ENCODE data around the gene KLHL3.

Gene KLHL3

DNA sequence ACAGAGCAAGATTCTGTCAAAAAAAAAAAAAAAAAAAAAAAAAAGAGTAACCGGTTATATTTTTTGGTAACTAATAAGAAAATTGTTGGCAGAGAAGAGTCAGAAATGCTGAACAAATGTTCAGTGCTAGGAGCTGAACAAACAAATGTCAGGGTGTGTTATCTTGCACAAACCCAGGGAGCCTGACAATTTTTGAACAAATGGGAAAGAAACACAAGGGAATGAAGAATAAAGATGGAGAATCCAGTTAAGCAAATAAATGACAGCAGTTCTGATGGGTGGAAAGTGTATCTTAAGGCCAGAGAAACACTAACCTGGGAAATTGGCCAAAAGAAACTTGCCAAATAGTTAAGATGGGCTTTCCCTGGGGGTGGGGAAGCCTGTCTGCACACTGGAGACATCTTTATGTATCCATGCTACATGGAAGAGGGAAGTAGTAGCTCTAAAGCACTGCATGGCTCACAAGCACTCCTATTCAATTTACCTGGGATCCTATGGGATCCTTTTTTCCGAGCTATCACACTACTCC lies 23.7 kb downstream of the KLHL3 start:
- DNase-seq = no peak
- no peaks in the 10 kb centered on the region for H3K27me3 ChIP-seq (replicated peaks in 2 of 5; ENCODE audit: control insufficient read depth in 4 of 5, insufficient read depth in 5 of 5, low read length in 4 of 5)
- peaks cover 0 to 26% (median 4%) of the 10 kb centered on the region in 4 experiments for H3K36me3 ChIP-seq (ENCODE audit: control insufficient read depth in 4 of 4, insufficient read depth in 4 of 4, low read length in 3 of 4)
- POLR2A ChIA-PET = no interaction called here
- no peak overlapping the region for H3K27ac ChIP-seq (ENCODE audit: insufficient read depth in 1 of 2, low read depth in 1 of 2, low read length in 2 of 2, poor library complexity in 1 of 2, severe bottlenecking in 2 of 2)
- peaks cover 0 to 9% (median 2%) of the 10 kb centered on the region in 5 experiments for H3K9me3 ChIP-seq (ENCODE audit: control extremely low read depth in 1 of 5, control insufficient read depth in 4 of 5, insufficient read depth in 2 of 5, low read depth in 1 of 5, low read length in 4 of 5)
- no CpG with 5 or more reads among the region's 2 CpGs for WGBS (ENCODE audit: insufficient coverage)
- peaks cover 0 to 9% (median 5%) of the 10 kb centered on the region in 4 experiments for H3K4me1 ChIP-seq (ENCODE audit: control extremely low read depth in 1 of 4, control insufficient read depth in 4 of 4, insufficient read depth in 4 of 4, low read length in 3 of 4)
- CTCF ChIA-PET = interaction anchor here (1.1 to 1.3 kb wide), 3 partner anchors 9 to 17 kb away, joined by 3 to 4 read pairs (median 3); no protein-coding TSS in a partner anchor
- H3K4me3 ChIP-seq (ENCODE audit: control insufficient read depth in 1 of 7, extremely low read depth in 1 of 7, insufficient read depth in 4 of 7, low read depth in 2 of 7, low read length in 6 of 7) = no peak overlapping the region

DNA sequence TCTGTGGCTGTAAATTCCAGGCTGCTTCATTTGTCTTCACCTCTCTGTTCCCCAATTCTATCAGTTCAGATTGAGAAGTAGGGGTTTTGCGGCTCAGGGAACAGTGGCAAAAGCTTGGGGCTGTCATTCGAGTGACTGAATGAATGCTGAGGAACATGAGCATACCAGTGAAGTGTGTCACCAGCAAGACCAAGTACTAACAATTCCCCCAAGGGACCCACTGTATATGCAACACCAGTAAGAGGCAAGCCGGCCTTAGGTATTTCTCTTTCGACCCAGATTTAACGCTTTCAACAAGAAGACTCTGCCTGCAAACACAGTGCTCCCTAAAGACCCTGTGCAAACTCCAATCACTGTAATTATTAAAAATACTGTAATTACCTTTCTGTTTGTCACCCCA lies 25.8 kb downstream of the KLHL3 start:
- WGBS (ENCODE audit: insufficient coverage) = 100% methylated on average over 3 of the region's 5 CpGs
- DNase-seq = no peak
- ChIA-PET CTCF (interaction anchor here (1.2 to 1.6 kb wide), 4 partner anchors 11 to 50 kb away, joined by 3 to 5 read pairs (median 3); no protein-coding TSS in a partner anchor), POLR2A (no interaction called here)
- Histone ChIP-seq H3K4me1 (ENCODE audit: control extremely low read depth in 1 of 4, control insufficient read depth in 4 of 4, insufficient read depth in 4 of 4, low read length in 3 of 4) (peaks cover 0 to 5% (median 3%) of the 10 kb centered on the region in 4 experiments), H3K9me3 (ENCODE audit: control extremely low read depth in 1 of 5, control insufficient read depth in 4 of 5, insufficient read depth in 2 of 5, low read depth in 1 of 5, low read length in 4 of 5) (peaks cover 0 to 9% (median 2%) of the 10 kb centered on the region in 5 experiments), H3K36me3 (ENCODE audit: control insufficient read depth in 4 of 4, insufficient read depth in 4 of 4, low read length in 3 of 4) (peaks cover 0 to 33% (median 3%) of the 10 kb centered on the region in 4 experiments), H3K27ac (ENCODE audit: insufficient read depth in 1 of 2, low read depth in 1 of 2, low read length in 2 of 2, poor library complexity in 1 of 2, severe bottlenecking in 2 of 2) (no peak overlapping the region), H3K4me3 (ENCODE audit: control insufficient read depth in 1 of 7, extremely low read depth in 1 of 7, insufficient read depth in 4 of 7, low read depth in 2 of 7, low read length in 6 of 7) (no peak overlapping the region), H3K27me3 (replicated peaks in 2 of 5; ENCODE audit: control insufficient read depth in 4 of 5, insufficient read depth in 5 of 5, low read length in 4 of 5) (no peaks in the 10 kb centered on the region)

DNA sequence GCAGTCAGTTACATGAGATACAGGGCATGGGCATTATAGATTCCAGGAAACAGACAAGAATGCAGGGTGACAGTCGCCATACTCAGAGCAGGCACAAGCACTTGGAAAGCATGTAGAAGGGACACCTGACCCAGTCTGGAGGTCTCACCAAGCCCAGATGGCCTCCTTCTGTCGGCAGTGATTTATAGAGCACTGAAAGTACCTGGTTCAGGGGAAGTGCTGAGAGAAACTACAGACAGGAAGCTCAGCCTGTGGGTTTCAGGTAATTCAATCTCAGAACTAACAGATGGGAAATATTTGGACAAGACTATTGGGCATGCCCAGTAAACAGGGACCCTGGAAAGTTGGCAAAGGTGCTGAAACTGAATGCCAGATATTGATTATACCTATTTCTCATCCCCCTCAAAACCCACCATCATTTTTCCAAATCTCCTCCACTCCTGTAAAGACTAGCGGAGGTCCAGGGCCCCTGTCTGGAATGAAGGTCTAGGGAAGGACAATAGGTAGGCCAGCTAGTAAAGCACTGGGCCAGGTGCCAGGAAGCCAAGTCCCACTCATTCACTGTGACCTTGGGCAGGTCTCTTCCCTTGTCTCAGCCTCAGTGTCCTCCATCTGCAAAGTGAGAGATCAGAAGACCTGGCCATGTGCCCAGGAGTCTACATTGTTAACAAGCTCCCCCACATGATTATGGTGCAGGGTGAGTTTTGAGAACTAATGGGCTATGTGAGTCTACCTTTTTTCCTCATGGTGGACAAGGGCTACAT lies 26.9 kb downstream of the KLHL3 start:
- peaks cover 0 to 9% (median 2%) of the 10 kb centered on the region in 5 experiments for H3K9me3 ChIP-seq (ENCODE audit: control extremely low read depth in 1 of 5, control insufficient read depth in 4 of 5, insufficient read depth in 2 of 5, low read depth in 1 of 5, low read length in 4 of 5)
- POLR2A ChIA-PET = no interaction called here
- H3K36me3 ChIP-seq (ENCODE audit: control insufficient read depth in 4 of 4, insufficient read depth in 4 of 4, low read length in 3 of 4) = peaks cover 0 to 31% (median 4%) of the 10 kb centered on the region in 4 experiments
- CTCF ChIA-PET = interaction anchor here (1.0 to 1.5 kb wide), 3 partner anchors 10 to 49 kb away, joined by 3 read pairs; no protein-coding TSS in a partner anchor
- no peaks in the 10 kb centered on the region for H3K4me1 ChIP-seq (ENCODE audit: control extremely low read depth in 1 of 4, control insufficient read depth in 4 of 4, insufficient read depth in 4 of 4, low read length in 3 of 4)
- no peak for DNase-seq
- WGBS (ENCODE audit: insufficient coverage) = 88% methylated on average over 1 of the region's 3 CpGs
- no peak overlapping the region for H3K4me3 ChIP-seq (ENCODE audit: control insufficient read depth in 1 of 7, extremely low read depth in 1 of 7, insufficient read depth in 4 of 7, low read depth in 2 of 7, low read length in 6 of 7)
- no peaks in the 10 kb centered on the region for H3K27me3 ChIP-seq (replicated peaks in 2 of 5; ENCODE audit: control insufficient read depth in 4 of 5, insufficient read depth in 5 of 5, low read length in 4 of 5)
- no peak overlapping the region for H3K27ac ChIP-seq (ENCODE audit: insufficient read depth in 1 of 2, low read depth in 1 of 2, low read length in 2 of 2, poor library complexity in 1 of 2, severe bottlenecking in 2 of 2)

DNA sequence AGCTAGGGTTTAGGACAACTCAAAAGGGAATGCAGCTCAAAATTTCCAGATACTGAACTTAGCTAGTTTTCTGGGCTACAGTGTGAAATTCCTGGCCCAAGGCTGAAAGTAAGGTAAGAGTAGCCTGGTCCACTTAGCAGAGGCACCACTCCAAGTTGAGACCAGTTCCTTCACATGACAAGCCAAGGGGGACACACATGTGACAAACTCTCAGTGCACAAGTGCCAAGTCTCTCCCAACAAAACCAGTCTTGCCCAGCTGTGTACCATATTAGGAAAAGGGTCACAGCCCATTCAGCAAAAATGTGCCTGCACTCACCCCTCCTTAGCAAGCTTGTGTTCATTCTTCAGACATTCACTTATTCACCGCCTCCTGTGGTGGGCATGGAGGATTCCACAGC lies 27.8 kb downstream of the KLHL3 start:
- H3K27ac ChIP-seq (ENCODE audit: insufficient read depth in 1 of 2, low read depth in 1 of 2, low read length in 2 of 2, poor library complexity in 1 of 2, severe bottlenecking in 2 of 2) = no peak overlapping the region
- no peak overlapping the region for H3K4me3 ChIP-seq (ENCODE audit: control insufficient read depth in 1 of 7, extremely low read depth in 1 of 7, insufficient read depth in 4 of 7, low read depth in 2 of 7, low read length in 6 of 7)
- 100% methylated on average over 1 of the region's 1 CpG for WGBS (ENCODE audit: insufficient coverage)
- peaks cover 0 to 6% (median under 1%) of the 10 kb centered on the region in 5 experiments for H3K9me3 ChIP-seq (ENCODE audit: control extremely low read depth in 1 of 5, control insufficient read depth in 4 of 5, insufficient read depth in 2 of 5, low read depth in 1 of 5, low read length in 4 of 5)
- DNase-seq = no peak
- H3K4me1 ChIP-seq (ENCODE audit: control extremely low read depth in 1 of 4, control insufficient read depth in 4 of 4, insufficient read depth in 4 of 4, low read length in 3 of 4) = no peaks in the 10 kb centered on the region
- peaks cover 0 to 31% (median 5%) of the 10 kb centered on the region in 4 experiments for H3K36me3 ChIP-seq (ENCODE audit: control insufficient read depth in 4 of 4, insufficient read depth in 4 of 4, low read length in 3 of 4)
- no peaks in the 10 kb centered on the region for H3K27me3 ChIP-seq (replicated peaks in 2 of 5; ENCODE audit: control insufficient read depth in 4 of 5, insufficient read depth in 5 of 5, low read length in 4 of 5)
- POLR2A ChIA-PET = no interaction called here
- CTCF ChIA-PET = interaction anchor here (1.2 kb wide), 2 partner anchors 9 to 35 kb away, joined by 3 read pairs; no protein-coding TSS in a partner anchor

DNA sequence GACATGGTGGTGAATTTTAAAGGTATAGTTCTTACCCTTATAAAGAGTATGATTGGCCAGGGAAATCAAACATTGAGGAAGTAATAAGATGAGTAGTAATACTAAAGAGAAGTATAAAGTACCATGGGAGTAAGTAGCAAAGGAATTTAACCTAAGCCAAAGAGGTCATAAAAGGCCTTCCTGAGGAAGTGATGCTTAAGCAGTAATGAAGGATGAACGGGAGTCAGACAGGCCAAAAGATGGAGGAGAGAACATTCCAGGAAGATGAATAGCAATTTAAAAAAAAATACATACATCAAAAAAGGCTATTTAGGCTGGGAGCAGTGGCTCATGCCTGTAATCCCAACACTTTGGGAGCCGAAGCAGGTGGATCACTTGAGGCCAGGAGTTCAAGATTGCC lies 29.0 kb downstream of the KLHL3 start:
- WGBS (ENCODE audit: insufficient coverage) = no CpG with 5 or more reads among the region's 2 CpGs
- CTCF ChIA-PET = interaction anchor here (1.4 kb wide), 1 partner anchor 46 kb away, joined by 4 read pairs; no protein-coding TSS in a partner anchor
- Histone ChIP-seq H3K9me3 (ENCODE audit: control extremely low read depth in 1 of 5, control insufficient read depth in 4 of 5, insufficient read depth in 2 of 5, low read depth in 1 of 5, low read length in 4 of 5) (no peaks in the 10 kb centered on the region), H3K4me3 (ENCODE audit: control insufficient read depth in 1 of 7, extremely low read depth in 1 of 7, insufficient read depth in 4 of 7, low read depth in 2 of 7, low read length in 6 of 7) (no peak overlapping the region), H3K27ac (ENCODE audit: insufficient read depth in 1 of 2, low read depth in 1 of 2, low read length in 2 of 2, poor library complexity in 1 of 2, severe bottlenecking in 2 of 2) (no peak overlapping the region), H3K36me3 (ENCODE audit: control insufficient read depth in 4 of 4, insufficient read depth in 4 of 4, low read length in 3 of 4) (peaks cover 0 to 28% (median 6%) of the 10 kb centered on the region in 4 experiments), H3K27me3 (replicated peaks in 2 of 5; ENCODE audit: control insufficient read depth in 4 of 5, insufficient read depth in 5 of 5, low read length in 4 of 5) (no peaks in the 10 kb centered on the region), H3K4me1 (ENCODE audit: control extremely low read depth in 1 of 4, control insufficient read depth in 4 of 4, insufficient read depth in 4 of 4, low read length in 3 of 4) (no peaks in the 10 kb centered on the region)
- POLR2A ChIA-PET = no interaction called here
- no peak for DNase-seq

DNA sequence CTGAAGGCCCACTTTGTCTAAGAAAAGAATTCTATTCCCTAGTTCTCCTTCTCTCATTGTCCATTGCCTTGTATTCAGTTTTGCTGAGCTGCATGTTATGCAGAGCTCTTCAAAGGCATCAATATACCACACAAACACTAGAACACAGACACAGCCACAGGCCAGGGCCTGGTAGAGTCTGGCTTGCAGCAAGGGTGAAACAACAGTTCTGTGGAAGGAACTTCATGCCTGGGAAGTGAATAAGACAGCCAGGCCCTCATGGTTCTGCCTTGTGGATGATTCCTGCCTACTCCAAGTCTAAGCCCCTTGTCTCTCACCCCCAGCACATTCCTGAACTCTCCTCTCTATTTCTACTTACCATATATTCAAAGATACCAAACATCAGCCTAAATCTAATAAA lies 30.8 kb downstream of the KLHL3 start:
- ChIA-PET CTCF (no interaction called here), POLR2A (no interaction called here)
- Histone ChIP-seq H3K9me3 (ENCODE audit: control extremely low read depth in 1 of 5, control insufficient read depth in 4 of 5, insufficient read depth in 2 of 5, low read depth in 1 of 5, low read length in 4 of 5) (no peaks in the 10 kb centered on the region), H3K27me3 (replicated peaks in 2 of 5; ENCODE audit: control insufficient read depth in 4 of 5, insufficient read depth in 5 of 5, low read length in 4 of 5) (no peaks in the 10 kb centered on the region), H3K4me1 (ENCODE audit: control extremely low read depth in 1 of 4, control insufficient read depth in 4 of 4, insufficient read depth in 4 of 4, low read length in 3 of 4) (peaks cover 0 to 8% (median under 1%) of the 10 kb centered on the region in 4 experiments), H3K36me3 (ENCODE audit: control insufficient read depth in 4 of 4, insufficient read depth in 4 of 4, low read length in 3 of 4) (peaks cover 0 to 28% (median 6%) of the 10 kb centered on the region in 4 experiments), H3K27ac (ENCODE audit: insufficient read depth in 1 of 2, low read depth in 1 of 2, low read length in 2 of 2, poor library complexity in 1 of 2, severe bottlenecking in 2 of 2) (no peak overlapping the region), H3K4me3 (ENCODE audit: control insufficient read depth in 1 of 7, extremely low read depth in 1 of 7, insufficient read depth in 4 of 7, low read depth in 2 of 7, low read length in 6 of 7) (no peak overlapping the region)
- no peak for DNase-seq

DNA sequence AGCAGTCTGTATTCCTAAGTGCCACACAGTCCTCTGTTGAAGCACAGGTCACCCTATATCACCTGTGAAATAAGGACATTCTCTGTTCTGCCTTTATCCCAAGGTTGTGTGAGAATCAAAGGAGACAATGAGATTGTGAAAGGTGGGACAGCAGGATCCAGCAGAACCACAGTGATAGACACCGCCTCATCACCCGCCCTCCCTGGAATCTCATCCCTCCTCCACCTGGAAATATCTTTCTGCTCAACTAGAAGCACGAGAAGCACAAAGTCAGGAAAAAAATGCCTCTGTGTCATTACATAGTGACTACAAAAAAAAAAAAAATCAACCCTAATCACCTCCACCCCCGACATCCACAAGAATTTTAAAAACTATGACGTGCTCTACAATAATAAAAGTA lies 32.3 kb downstream of the KLHL3 start:
- CTCF ChIA-PET = no interaction called here
- H3K27me3 ChIP-seq (replicated peaks in 2 of 5; ENCODE audit: control insufficient read depth in 4 of 5, insufficient read depth in 5 of 5, low read length in 4 of 5) = no peaks in the 10 kb centered on the region

More for the DNA sequence above, 32.3 kb downstream of the KLHL3 start:
- Histone ChIP-seq H3K4me1 (ENCODE audit: control extremely low read depth in 1 of 4, control insufficient read depth in 4 of 4, insufficient read depth in 4 of 4, low read length in 3 of 4) (peaks cover 0 to 22% (median 7%) of the 10 kb centered on the region in 4 experiments), H3K4me3 (ENCODE audit: control insufficient read depth in 1 of 7, extremely low read depth in 1 of 7, insufficient read depth in 4 of 7, low read depth in 2 of 7, low read length in 6 of 7) (no peak overlapping the region), H3K27ac (ENCODE audit: insufficient read depth in 1 of 2, low read depth in 1 of 2, low read length in 2 of 2, poor library complexity in 1 of 2, severe bottlenecking in 2 of 2) (no peak overlapping the region), H3K9me3 (ENCODE audit: control extremely low read depth in 1 of 5, control insufficient read depth in 4 of 5, insufficient read depth in 2 of 5, low read depth in 1 of 5, low read length in 4 of 5) (no peaks in the 10 kb centered on the region), H3K36me3 (ENCODE audit: control insufficient read depth in 4 of 4, insufficient read depth in 4 of 4, low read length in 3 of 4) (peaks cover 0 to 17% (median 5%) of the 10 kb centered on the region in 4 experiments)
- no CpG with 5 or more reads among the region's 5 CpGs for WGBS (ENCODE audit: insufficient coverage)
- POLR2A ChIA-PET = no interaction called here
- DNase-seq = no peak

Data from common myeloid progenitor, CD34-positive (primary cell).